Body of pancreas (tissue), 4 donors: ENCODE measurements around the gene TECR. TPM values are rescaled to one million over a fixed set of nuclear protein-coding genes. Genes with fewer than 3 reads are reported as not detected.
"Not testable (repeated sequence)": the region's sequence is repeated elsewhere in the genome, so short reads cannot be mapped to it uniquely, and the experiment has no call there.

ENCODE experiments used
- ATAC-seq: fragments of 150-250 bp; one replicate; pipeline ENCODE4 v1.9.1; 2016
- DNase-seq, 4 donors: peaks; one replicate each; pipeline ENCODE4 v3.0.0-alpha.2; 2019
- H3K27ac ChIP-seq, 4 donors: fragments of 200-600 bp; sonication (generic); 1 replicate in 3 of 4; 2 replicates in 1 of 4; pipeline versions ENCODE4 v1.5.1 to v1.6.1; 2016 to 2019; ENCODE audit warnings: mild to moderate bottlenecking in 1 of 4, mixed read lengths in 1 of 4, moderate library complexity in 1 of 4
- H3K27me3 ChIP-seq, 2 donors: fragments of 200-600 bp; sonication (generic); one replicate each; pipeline ENCODE4 v1.6.0; 2016; ENCODE audit warnings: mild to moderate bottlenecking in 1 of 2
- H3K36me3 ChIP-seq, 2 donors: fragments of 200-600 bp; sonication (generic); replicated peaks in 1 of 2; 2 replicates each; pipeline ENCODE4 v1.5.1; 2016; ENCODE audit warnings: low read depth in 2 of 2; ENCODE audit not compliant: insufficient read depth in 1 of 2
- H3K4me1 ChIP-seq: fragments of 200-600 bp; sonication (generic); one replicate; pipeline ENCODE4 v1.6.0; 2016
- H3K4me3 ChIP-seq, 2 donors: fragments of 200-600 bp; sonication (generic); 1 replicate in 1 of 2; 2 replicates in 1 of 2; pipeline ENCODE4 v1.5.1; 2016 to 2019
- H3K9me3 ChIP-seq, 3 donors: fragments of 200-600 bp; sonication (generic); 1 replicate in 2 of 3; 2 replicates in 1 of 3; pipeline ENCODE4 v1.5.1; 2016
- CTCF ChIP-seq, 7 experiments: fragments of 450-650 bp in 4 of 7; fragments of 200-600 bp in 3 of 7; sonication (generic) in 3 of 7; IDR thresholded peaks; one replicate each; pipeline ENCODE4 v1.5.1; 2016 to 2019; ENCODE audit warnings: antibody characterized with exemption in 7 of 7
- POLR2A ChIP-seq, 3 donors: fragments of 450-650 bp; IDR thresholded peaks; one replicate each; pipeline ENCODE4 v1.6.1; 2016; ENCODE audit warnings: antibody characterized with exemption in 3 of 3, mild to moderate bottlenecking in 2 of 3
- WGBS, 2 donors: methylation state at CpG; one replicate each; pipeline ENCODE4 v1.1.5; 2017; 5-methylcytosine and 5-hydroxymethylcytosine counted together
- intact Hi-C: fragments of 100-400 bp; cut with DNase I; formaldehyde crosslinking; loops from one replicate; pipeline ENCODE4 v1.15.1; 2023
- total RNA-seq, 2 donors: library from RNA; depleted of rRNA; stranded (reverse); fragments of >200 nt; gene quantifications; one replicate each; pipeline ENCODE4 v1.1.0, GENCODE V29; 2016

TECR gene
- total RNA-seq, 2 donors from 2014 or later, result 26.2 to 28.7 TPM

GRCh38 chr19:14502334-14503092, 26.9 kb upstream of the TECR start:
- ATAC-seq, result peak; percentile 57
- 54 to 59% methylated on average over 6 to 11 of the region's 11 CpGs for WGBS, 2 donors
- H3K4me3 ChIP-seq, result no peak overlapping the region
- H3K9me3 ChIP-seq, result no peaks in the 10 kb centered on the region
- intact Hi-C loops, result no loop called here
- no peak for TF ChIP-seq POLR2A (IDR thresholded peaks at IDR 0.05)
- no peak for TF ChIP-seq CTCF (IDR thresholded peaks at IDR 0.05)
- peak overlapping the region in 2 of 4 donors; percentile 47 to 48 for H3K27ac ChIP-seq
- peak in 3 of 4 donors; percentile 42 to 56 (median 55) for DNase-seq
- peaks cover 13% of the 10 kb centered on the region for H3K4me1 ChIP-seq
- no peaks in the 10 kb centered on the region for H3K27me3 ChIP-seq
- no peaks in the 10 kb centered on the region for H3K36me3 ChIP-seq

DNA sequence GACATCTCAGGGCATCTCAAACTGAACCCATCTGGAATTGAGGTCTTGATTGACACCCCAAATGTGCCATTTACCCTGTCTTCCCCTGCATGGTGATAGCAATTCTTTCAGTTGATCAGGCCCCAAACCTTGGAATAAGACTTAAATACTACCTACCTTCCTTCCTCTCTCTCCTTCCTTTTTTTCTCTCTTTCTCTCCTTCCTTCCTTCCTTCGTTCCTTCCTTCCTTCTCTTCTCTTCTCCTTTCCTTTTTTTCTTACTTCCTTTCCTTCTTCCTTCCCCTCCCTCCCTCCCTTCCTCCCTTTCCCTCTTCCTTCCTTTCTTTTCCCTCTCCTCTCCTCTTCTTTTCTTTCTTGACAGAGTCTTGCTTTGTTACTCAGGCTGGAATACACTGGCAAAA, 26.1 kb upstream of the TECR start:
- intact Hi-C loops, result no loop called here

GRCh38 chr19:14504575-14504974, 24.8 kb upstream of the TECR start:
- WGBS, 2 donors, result 70 to 92% methylated on average over 5 to 8 of the region's 8 CpGs
- H3K27me3 ChIP-seq, H3K4me3 ChIP-seq, DNase-seq, H3K36me3 ChIP-seq, intact Hi-C loops, ATAC-seq, H3K9me3 ChIP-seq, H3K27ac ChIP-seq: not testable (repeated sequence)
- H3K4me1 ChIP-seq, result peaks cover 10% of the 10 kb centered on the region

More for the DNA sequence above, 26.1 kb upstream of the TECR start:
- Histone ChIP-seq H3K36me3 (no peaks in the 10 kb centered on the region), H3K9me3 (no peaks in the 10 kb centered on the region), H3K27ac (peak overlapping the region in 2 of 4 donors; percentile 47 to 48), H3K4me3 (no peak overlapping the region), H3K4me1 (peaks cover 10% of the 10 kb centered on the region), H3K27me3 (no peaks in the 10 kb centered on the region)
- WGBS, 2 donors, result 60 to 61% methylated on average over 1 of the region's 1 CpG
- ATAC-seq (no peak), DNase-seq (no peak)
- TF ChIP-seq POLR2A (IDR thresholded peaks at IDR 0.05), result no peak
- TF ChIP-seq CTCF (IDR thresholded peaks at IDR 0.05), result no peak

DNA sequence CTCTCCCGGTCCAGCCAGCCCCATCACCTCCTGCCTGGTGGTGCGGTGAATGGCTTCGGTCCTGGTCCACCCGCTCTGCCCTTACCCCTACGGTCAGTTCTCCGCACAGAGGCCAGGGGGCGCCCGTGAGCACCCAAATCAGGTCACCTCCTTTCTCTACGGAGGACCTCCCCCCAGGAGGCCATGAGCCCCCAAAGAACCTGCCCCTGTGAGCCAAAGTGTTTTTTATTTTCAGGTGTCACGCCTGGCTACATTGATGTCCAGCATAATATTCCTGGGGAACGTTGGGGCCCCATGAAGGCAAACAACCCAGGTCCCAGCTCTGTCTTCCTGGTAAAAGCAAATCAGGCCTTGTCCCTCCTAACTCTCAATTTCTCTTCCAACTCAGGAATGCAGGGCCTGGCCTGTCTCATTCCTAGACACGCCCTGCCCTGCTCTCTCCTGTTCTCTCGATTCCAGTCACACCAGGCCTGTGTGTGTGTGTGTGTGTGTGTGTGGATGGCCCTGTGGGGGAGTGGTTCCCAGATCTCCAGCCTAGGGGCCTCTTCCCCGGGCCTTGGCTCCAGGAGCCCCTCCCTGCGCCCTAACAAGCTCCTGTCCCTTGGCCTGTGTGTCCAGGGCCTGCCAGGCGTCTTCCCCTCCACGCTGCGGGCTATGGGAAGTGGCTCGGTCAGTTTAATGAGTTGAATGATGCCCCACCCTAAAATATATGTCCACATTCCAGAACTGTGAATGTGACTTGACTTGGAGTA, 23.7 kb upstream of the TECR start:
- no peak overlapping the region for H3K4me3 ChIP-seq
- peak; percentile 49 to 63 (median 54) for DNase-seq
- H3K36me3 ChIP-seq, result no peaks in the 10 kb centered on the region
- H3K4me1 ChIP-seq, result peaks cover 10% of the 10 kb centered on the region
- WGBS, 2 donors, result 44 to 50% methylated on average over 15 to 19 of the region's 19 CpGs
- TF ChIP-seq CTCF (IDR thresholded peaks at IDR 0.05) (peak; percentile 39 to 61 (median 57)), POLR2A (IDR thresholded peaks at IDR 0.05) (no peak)
- intact Hi-C loops, result no loop called here
- H3K9me3 ChIP-seq, result no peaks in the 10 kb centered on the region
- H3K27ac ChIP-seq, result peak overlapping the region in 2 of 4 donors; percentile 28 to 64
- ATAC-seq, result peak; percentile 68
- H3K27me3 ChIP-seq, result no peaks in the 10 kb centered on the region

DNA sequence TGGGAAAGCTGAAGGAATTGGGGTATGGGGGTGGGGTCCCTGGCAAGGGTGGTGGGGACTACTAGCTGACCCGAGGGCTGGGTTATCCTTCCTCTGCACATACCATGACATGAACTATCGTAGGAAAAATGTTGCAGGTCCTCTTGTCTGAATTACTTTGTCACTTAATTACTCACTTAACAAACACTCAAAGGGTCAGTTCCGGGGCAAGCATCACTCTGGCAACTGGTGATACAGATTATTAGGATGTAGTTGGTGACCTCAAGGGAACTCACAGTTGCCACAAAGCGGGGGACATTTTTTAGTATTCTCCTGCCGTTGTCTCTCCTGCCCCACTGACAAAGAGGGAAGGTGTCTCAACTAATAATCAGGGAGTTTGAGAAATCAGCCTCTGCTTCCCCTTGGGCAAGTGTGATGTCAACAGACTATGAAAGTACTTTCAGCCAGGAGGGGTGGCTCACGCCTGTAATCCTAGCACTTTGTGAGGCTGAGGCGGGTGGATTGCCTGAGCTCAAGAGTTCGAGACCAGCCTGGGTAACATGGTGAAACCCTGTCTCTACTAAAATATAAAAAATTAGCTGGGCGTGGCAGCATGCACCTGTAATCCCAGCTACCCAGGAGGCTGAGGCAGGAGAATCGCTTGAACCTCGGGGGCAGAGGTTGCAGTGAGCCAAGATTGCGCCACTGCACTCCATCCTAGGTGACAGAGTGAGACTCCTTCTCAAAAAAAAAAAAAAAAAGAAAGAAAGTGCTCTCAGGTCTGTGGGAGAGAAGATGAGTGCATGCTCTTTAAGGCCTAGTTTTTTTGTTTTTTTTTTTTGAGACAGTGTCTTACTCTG, 21.5 kb upstream of the TECR start:
- H3K27ac ChIP-seq, result no peak overlapping the region
- intact Hi-C loops, result no loop called here
- H3K4me3 ChIP-seq, result no peak overlapping the region
- ATAC-seq (no peak), DNase-seq (no peak)
- 55 to 56% methylated on average over 10 to 12 of the region's 12 CpGs for WGBS, 2 donors
- no peaks in the 10 kb centered on the region for H3K27me3 ChIP-seq
- H3K9me3 ChIP-seq, result no peaks in the 10 kb centered on the region
- no peaks in the 10 kb centered on the region for H3K36me3 ChIP-seq
- peaks cover 6% of the 10 kb centered on the region for H3K4me1 ChIP-seq
- no peak for TF ChIP-seq POLR2A (IDR thresholded peaks at IDR 0.05)
- no peak for TF ChIP-seq CTCF (IDR thresholded peaks at IDR 0.05)
